ENCODE results near the gene CPPED1. TPM values are rescaled to one million over a fixed set of nuclear protein-coding genes. Genes with fewer than 3 reads are reported as not detected.

The CPPED1 gene
- total RNA-seq, 1 experiment from 2014 or later: 7.7 TPM

- Histone ChIP-seq H3K27ac (ENCODE audit: low read length) (no peak overlapping the region), H3K4me3 (ENCODE audit: low read length) (no peak overlapping the region), H2AFZ (ENCODE audit: low read length) (no peak overlapping the region), H3K79me2 (ENCODE audit: low read length) (no peaks in the 10 kb centered on the region), H3K27me3 (ENCODE audit: low read length) (no peaks in the 10 kb centered on the region), H3K9me3 (ENCODE audit: low read length) (no peaks in the 10 kb centered on the region), H3K4me2 (ENCODE audit: low read length) (no peak overlapping the region), H3K9me2 (replicated peaks; ENCODE audit: low read length) (no peaks in the 10 kb centered on the region), H3K36me3 (ENCODE audit: low read depth, low read length) (no peaks in the 10 kb centered on the region), H4K20me1 (ENCODE audit: low read length) (no peaks in the 10 kb centered on the region), H3F3A (ENCODE audit: low read length, unreplicated experiment) (no peaks in the 10 kb centered on the region), H3K4me1 (ENCODE audit: insufficient read depth, low read length) (peaks cover 18% of the 10 kb centered on the region), H3K9ac (ENCODE audit: low read length) (no peak overlapping the region)
- TF ChIP-seq, protein P1, sequence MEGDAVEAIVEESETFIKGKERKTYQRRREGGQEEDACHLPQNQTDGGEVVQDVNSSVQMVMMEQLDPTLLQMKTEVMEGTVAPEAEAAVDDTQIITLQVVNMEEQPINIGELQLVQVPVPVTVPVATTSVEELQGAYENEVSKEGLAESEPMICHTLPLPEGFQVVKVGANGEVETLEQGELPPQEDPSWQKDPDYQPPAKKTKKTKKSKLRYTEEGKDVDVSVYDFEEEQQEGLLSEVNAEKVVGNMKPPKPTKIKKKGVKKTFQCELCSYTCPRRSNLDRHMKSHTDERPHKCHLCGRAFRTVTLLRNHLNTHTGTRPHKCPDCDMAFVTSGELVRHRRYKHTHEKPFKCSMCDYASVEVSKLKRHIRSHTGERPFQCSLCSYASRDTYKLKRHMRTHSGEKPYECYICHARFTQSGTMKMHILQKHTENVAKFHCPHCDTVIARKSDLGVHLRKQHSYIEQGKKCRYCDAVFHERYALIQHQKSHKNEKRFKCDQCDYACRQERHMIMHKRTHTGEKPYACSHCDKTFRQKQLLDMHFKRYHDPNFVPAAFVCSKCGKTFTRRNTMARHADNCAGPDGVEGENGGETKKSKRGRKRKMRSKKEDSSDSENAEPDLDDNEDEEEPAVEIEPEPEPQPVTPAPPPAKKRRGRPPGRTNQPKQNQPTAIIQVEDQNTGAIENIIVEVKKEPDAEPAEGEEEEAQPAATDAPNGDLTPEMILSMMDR (conservative IDR thresholded peaks at IDR 0.05; ENCODE audit: low read depth, low read length): no peak
- TF ChIP-seq EZH2phosphoT487 (IDR thresholded peaks at IDR 0.05; ENCODE audit: borderline replicate concordance, low read length) (no peak), EZH2 (IDR thresholded peaks at IDR 0.05; ENCODE audit: low read length, unreplicated experiment) (no peak)
- no TSS peak for BruUV-seq (replicated peaks)
- intact Hi-C loops (cut with micrococcal nuclease): no loop called here
- ChIA-PET POLR2A (ENCODE audit: unreplicated experiment) (no interaction called here), CTCF (no interaction called here)
- DNase-seq: no peak
- no peak for ATAC-seq
These were observed 186.3 kb downstream of the CPPED1 start for GRCh38 chr16:12617401-12617819.

DNA sequence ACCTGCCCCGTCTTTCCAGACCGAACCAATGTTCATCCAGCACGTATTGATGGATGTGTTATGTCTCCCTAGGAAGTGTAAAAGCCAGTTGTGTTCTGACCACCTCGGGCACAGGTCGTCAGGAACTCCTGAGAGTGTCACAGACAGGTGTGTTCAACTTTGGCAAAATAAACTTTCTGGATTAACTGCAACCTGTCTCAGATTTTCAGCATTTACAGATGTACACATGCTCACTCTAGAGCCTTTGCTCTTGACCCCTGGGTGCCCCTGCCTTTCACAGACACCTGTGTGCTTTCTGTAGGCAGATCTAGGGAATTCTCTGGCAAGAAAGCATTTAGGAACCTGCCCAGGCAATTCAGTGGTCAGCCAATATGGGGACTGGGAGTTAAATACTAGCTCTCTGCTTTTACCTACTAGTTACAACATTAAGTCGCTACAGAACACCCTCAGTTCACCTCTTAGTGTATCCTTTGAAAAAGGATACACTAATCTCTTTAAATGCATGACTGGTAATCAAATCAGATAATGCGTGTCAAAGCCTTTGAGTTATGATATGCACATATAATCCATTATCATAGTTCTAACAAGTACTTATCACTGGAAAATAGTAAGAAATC, 188.9 kb downstream of the CPPED1 start:
- Histone ChIP-seq H3K9me3 (ENCODE audit: low read length) (no peaks in the 10 kb centered on the region), H3K4me3 (ENCODE audit: low read length) (no peak overlapping the region), H3K9me2 (replicated peaks; ENCODE audit: low read length) (no peaks in the 10 kb centered on the region), H3K79me2 (ENCODE audit: low read length) (no peaks in the 10 kb centered on the region), H3K4me1 (ENCODE audit: insufficient read depth, low read length) (peaks cover 24% of the 10 kb centered on the region), H3K27ac (ENCODE audit: low read length) (no peak overlapping the region), H3F3A (ENCODE audit: low read length, unreplicated experiment) (no peaks in the 10 kb centered on the region), H3K27me3 (ENCODE audit: low read length) (no peaks in the 10 kb centered on the region), H3K4me2 (ENCODE audit: low read length) (no peak overlapping the region), H3K36me3 (ENCODE audit: low read depth, low read length) (no peaks in the 10 kb centered on the region), H3K9ac (ENCODE audit: low read length) (no peak overlapping the region), H4K20me1 (ENCODE audit: low read length) (no peaks in the 10 kb centered on the region), H2AFZ (ENCODE audit: low read length) (no peak overlapping the region)
- no peak for ATAC-seq
- no TSS peak for BruUV-seq (replicated peaks)
- intact Hi-C loops (cut with micrococcal nuclease): no loop called here
- ChIA-PET POLR2A (ENCODE audit: unreplicated experiment) (no interaction called here), CTCF (no interaction called here)
- TF ChIP-seq, protein P1 (conservative IDR thresholded peaks at IDR 0.05; ENCODE audit: low read depth, low read length): no peak
- DNase-seq: no peak

DNA sequence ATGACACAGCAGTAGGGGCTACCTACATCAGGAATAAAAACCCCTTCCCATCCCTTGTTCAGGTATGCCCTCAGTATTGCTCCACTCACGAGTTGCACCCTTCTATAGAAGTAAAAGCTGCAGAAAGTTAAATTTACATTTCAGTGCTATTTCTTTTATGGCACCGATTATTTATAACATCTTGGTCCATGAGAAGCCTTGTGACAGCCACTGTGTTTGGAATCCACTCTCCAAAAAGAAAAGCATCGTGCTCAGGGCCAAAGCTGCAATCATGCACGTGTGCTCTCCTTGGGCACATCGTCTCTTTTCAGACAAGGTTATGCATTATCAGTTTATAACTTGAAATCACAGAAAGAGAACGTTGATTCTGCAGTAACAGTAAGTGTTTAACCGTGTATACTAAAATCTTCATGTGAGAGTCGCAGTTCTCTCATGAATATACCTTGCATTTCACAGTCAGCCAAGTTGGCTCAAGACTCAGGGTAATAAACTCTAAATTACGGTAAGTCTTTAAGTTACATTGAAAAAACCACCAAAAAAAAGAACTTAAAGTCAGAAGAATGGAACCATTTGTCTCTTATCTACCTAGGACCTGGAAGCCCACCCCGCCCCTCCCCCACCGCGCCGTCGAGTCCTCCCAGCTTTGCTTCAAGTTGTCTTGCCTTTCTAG, 189.6 kb downstream of the CPPED1 start:
- no peak for TF ChIP-seq EZH2 (IDR thresholded peaks at IDR 0.05; ENCODE audit: low read length, unreplicated experiment)
- no peak for TF ChIP-seq EZH2phosphoT487 (IDR thresholded peaks at IDR 0.05; ENCODE audit: borderline replicate concordance, low read length)
- TF ChIP-seq, protein P1 (conservative IDR thresholded peaks at IDR 0.05; ENCODE audit: low read depth, low read length): no peak
- Histone ChIP-seq H3K4me3 (ENCODE audit: low read length) (0 out of 2 replicates have a peak overlapping the region, but pooled peaks have one; percentile 21), H3K9me2 (replicated peaks; ENCODE audit: low read length) (no peaks in the 10 kb centered on the region), H3K9me3 (ENCODE audit: low read length) (no peaks in the 10 kb centered on the region), H3K4me2 (ENCODE audit: low read length) (peak overlapping the region; percentile 27), H2AFZ (ENCODE audit: low read length) (0 out of 2 replicates have a peak overlapping the region, but pooled peaks have one; percentile 40), H4K20me1 (ENCODE audit: low read length) (no peaks in the 10 kb centered on the region), H3K4me1 (ENCODE audit: insufficient read depth, low read length) (peaks cover 24% of the 10 kb centered on the region), H3K36me3 (ENCODE audit: low read depth, low read length) (no peaks in the 10 kb centered on the region), H3K79me2 (ENCODE audit: low read length) (no peaks in the 10 kb centered on the region), H3K9ac (ENCODE audit: low read length) (peak overlapping the region; percentile 22; the same call in 1 of the 2 replicates), H3K27ac (ENCODE audit: low read length) (peak overlapping the region; percentile 66), H3F3A (ENCODE audit: low read length, unreplicated experiment) (no peaks in the 10 kb centered on the region), H3K27me3 (ENCODE audit: low read length) (no peaks in the 10 kb centered on the region)
- ChIA-PET CTCF (no interaction called here), POLR2A (ENCODE audit: unreplicated experiment) (no interaction called here)
- ATAC-seq (no peak), DNase-seq (no peak)
- intact Hi-C loops (cut with micrococcal nuclease): no loop called here
- BruUV-seq (replicated peaks): TSS peak; percentile 64
